ENCODE results near the gene LGI4. TPM values are rescaled to one million over a fixed set of nuclear protein-coding genes. Genes with fewer than 3 reads are reported as not detected.
"Not testable (repeated sequence)": the region's sequence is repeated elsewhere in the genome, so short reads cannot be mapped to it uniquely, and the experiment has no call there.

The LGI4 gene
- total RNA-seq, 1 experiment from 2014 or later, result 0.32 TPM

DNA sequence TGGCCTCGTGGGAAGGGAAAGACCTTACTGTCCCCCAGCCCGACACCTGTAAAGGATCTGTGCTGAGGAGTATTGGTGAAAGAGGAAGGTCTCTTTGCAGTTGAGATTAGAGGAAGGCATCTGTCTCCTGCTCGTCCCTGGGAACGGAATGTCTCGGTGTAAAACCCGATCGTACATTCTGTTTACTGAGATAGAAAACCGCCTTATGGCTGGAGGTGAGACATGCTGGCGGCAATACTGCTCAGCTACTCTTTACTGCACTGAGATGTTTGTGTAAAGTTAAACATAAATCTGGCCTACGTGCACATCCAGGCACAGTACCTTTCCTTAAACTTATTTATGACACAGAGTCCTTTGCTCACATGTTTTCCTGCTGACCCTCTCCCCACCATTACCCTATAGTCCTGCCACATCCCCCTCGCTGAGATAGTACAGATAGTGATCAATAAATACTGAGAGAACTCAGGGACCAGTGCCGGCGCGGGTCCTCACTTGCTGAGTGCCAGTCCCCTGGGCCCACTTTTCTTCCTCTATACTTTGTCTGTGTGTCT lies 5.1 kb downstream of the LGI4 start:
- H2AFZ ChIP-seq (ENCODE audit: low read depth, low read length, poor library complexity, severe bottlenecking); H3K79me2 ChIP-seq (ENCODE audit: insufficient read depth, low read length); H3K4me3 ChIP-seq (replicated peaks in 1 of 2; ENCODE audit: low read depth in 1 of 2, low read length in 2 of 2); H4K20me1 ChIP-seq (ENCODE audit: insufficient read depth); H3K27me3 ChIP-seq (ENCODE audit: insufficient read depth, low read length); BruUV-seq (replicated peaks); H3K9ac ChIP-seq (ENCODE audit: low read length); H3K4me2 ChIP-seq (ENCODE audit: low read length); H3K27ac ChIP-seq (ENCODE audit: low read depth, low read length); H3K9me3 ChIP-seq (ENCODE audit: control insufficient read depth in 1 of 2, insufficient read depth in 1 of 2, low read depth in 1 of 2, low read length in 2 of 2); DNase-seq (ENCODE audit: low read depth, low spot score); ATAC-seq; RAD21 ChIA-PET (ENCODE audit: low non-redundant PET in 1 of 2, low total read pairs in 2 of 2, uncharacterized antibody in 2 of 2, unreplicated experiment in 2 of 2); H3K9me2 ChIP-seq (ENCODE audit: insufficient read depth); H3K36me3 ChIP-seq (ENCODE audit: control insufficient read depth in 1 of 2, insufficient read depth in 2 of 2, low read length in 2 of 2): not testable (repeated sequence)
- POLR2A ChIA-PET, result interaction anchor here (1.5 kb wide), 1 partner anchor 11 kb away, joined by 4 read pairs; no protein-coding TSS in a partner anchor
- intact Hi-C loops (cut with micrococcal nuclease), result loop anchor here (10.0 kb wide), 1 partner anchor 155 kb away; no protein-coding TSS in a partner anchor
- CTCF ChIA-PET, result interaction anchor here (0.8 to 1.6 kb wide), 3 partner anchors 11 to 63 kb away, joined by 3 to 5 read pairs (median 4); partner anchors contain the start of gene FXYD5
- H3K4me1 ChIP-seq (ENCODE audit: control insufficient read depth in 1 of 2, insufficient read depth in 2 of 2, low read length in 2 of 2), result peaks cover 5 to 12% of the 10 kb centered on the region in 2 experiments

DNA sequence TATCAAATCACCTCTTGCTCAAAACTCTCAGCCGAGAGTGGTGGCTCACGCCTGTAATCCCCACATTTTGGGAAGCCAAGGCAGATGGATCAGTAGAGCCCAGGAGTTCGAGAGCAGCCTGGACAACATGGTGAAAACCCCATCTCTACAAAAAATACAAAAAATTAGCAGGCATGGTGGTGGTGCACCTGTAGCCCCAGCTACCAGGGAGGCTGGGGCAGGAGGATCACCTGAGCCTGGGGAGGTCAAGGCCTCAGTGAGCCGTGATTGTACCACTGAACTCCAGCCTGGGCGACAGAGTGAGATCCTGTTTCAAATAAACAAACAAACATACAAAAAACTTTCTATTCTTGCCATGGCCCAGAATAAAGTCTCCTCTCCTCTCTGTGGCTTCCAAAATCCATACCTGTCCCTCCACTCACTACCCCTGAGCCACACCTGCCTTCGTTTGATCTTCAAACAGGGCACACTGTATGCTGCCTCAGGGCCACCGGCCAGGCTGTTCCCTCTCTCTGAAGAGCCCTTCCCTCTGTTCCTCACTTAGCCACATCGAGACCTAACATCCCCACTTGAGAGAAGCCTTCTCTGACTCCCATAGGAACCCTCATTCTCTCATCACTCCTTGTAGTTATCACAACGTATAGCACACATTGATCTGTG lies 6.3 kb downstream of the LGI4 start:
- no peak for DNase-seq (ENCODE audit: low read depth, low spot score)
- RAD21 ChIA-PET (ENCODE audit: low non-redundant PET in 1 of 2, low total read pairs in 2 of 2, uncharacterized antibody in 2 of 2, unreplicated experiment in 2 of 2), result no interaction called here
- Histone ChIP-seq H3K27me3 (ENCODE audit: insufficient read depth, low read length) (no peaks in the 10 kb centered on the region), H3K4me1 (ENCODE audit: control insufficient read depth in 1 of 2, insufficient read depth in 2 of 2, low read length in 2 of 2) (peaks cover 14 to 25% of the 10 kb centered on the region in 2 experiments), H3K9me3 (ENCODE audit: control insufficient read depth in 1 of 2, insufficient read depth in 1 of 2, low read depth in 1 of 2, low read length in 2 of 2) (no peaks in the 10 kb centered on the region), H3K27ac (ENCODE audit: low read depth, low read length) (no peak overlapping the region), H3K36me3 (ENCODE audit: control insufficient read depth in 1 of 2, insufficient read depth in 2 of 2, low read length in 2 of 2) (no peaks in the 10 kb centered on the region), H3K4me2 (ENCODE audit: low read length) (no peak overlapping the region), H3K79me2 (ENCODE audit: insufficient read depth, low read length) (no peaks in the 10 kb centered on the region), H2AFZ (ENCODE audit: low read depth, low read length, poor library complexity, severe bottlenecking) (no peak overlapping the region), H4K20me1 (ENCODE audit: insufficient read depth) (no peaks in the 10 kb centered on the region), H3K9me2 (ENCODE audit: insufficient read depth) (no peaks in the 10 kb centered on the region), H3K9ac (ENCODE audit: low read length) (no peak overlapping the region), H3K4me3 (replicated peaks in 1 of 2; ENCODE audit: low read depth in 1 of 2, low read length in 2 of 2) (no peak overlapping the region)
- TF ChIP-seq ZNF274 (IDR thresholded peaks at IDR 0.05; ENCODE audit: low read depth, low read length) (no peak), CEBPB (IDR thresholded peaks at IDR 0.05; ENCODE audit: low read depth) (no peak), CBX3 (IDR thresholded peaks at IDR 0.05; ENCODE audit: low read depth) (no peak), JUND (IDR thresholded peaks at IDR 0.05) (no peak), ZFX (IDR thresholded peaks at IDR 0.05) (no peak), FOSL1 (IDR thresholded peaks at IDR 0.05; ENCODE audit: low read depth) (no peak), EZH2 (IDR thresholded peaks at IDR 0.05) (no peak), POLR2A (IDR thresholded peaks at IDR 0.05; ENCODE audit: borderline replicate concordance, extremely low read depth, insufficient read depth, insufficient read length) (no peak), SIN3A (IDR thresholded peaks at IDR 0.05; ENCODE audit: low read depth) (no peak), SRF (IDR thresholded peaks at IDR 0.05; ENCODE audit: low read depth) (no peak), ELF1 (IDR thresholded peaks at IDR 0.05; ENCODE audit: borderline replicate concordance, low read depth) (no peak)
- TF ChIP-seq, protein P1, sequence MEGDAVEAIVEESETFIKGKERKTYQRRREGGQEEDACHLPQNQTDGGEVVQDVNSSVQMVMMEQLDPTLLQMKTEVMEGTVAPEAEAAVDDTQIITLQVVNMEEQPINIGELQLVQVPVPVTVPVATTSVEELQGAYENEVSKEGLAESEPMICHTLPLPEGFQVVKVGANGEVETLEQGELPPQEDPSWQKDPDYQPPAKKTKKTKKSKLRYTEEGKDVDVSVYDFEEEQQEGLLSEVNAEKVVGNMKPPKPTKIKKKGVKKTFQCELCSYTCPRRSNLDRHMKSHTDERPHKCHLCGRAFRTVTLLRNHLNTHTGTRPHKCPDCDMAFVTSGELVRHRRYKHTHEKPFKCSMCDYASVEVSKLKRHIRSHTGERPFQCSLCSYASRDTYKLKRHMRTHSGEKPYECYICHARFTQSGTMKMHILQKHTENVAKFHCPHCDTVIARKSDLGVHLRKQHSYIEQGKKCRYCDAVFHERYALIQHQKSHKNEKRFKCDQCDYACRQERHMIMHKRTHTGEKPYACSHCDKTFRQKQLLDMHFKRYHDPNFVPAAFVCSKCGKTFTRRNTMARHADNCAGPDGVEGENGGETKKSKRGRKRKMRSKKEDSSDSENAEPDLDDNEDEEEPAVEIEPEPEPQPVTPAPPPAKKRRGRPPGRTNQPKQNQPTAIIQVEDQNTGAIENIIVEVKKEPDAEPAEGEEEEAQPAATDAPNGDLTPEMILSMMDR (IDR thresholded peaks at IDR 0.05 in 2 of 3, conservative IDR thresholded peaks at IDR 0.05 in 1 of 3; ENCODE audit: borderline replicate concordance in 1 of 3, insufficient read depth in 1 of 3, low read depth in 2 of 3, low read length in 2 of 3), result no peak
- CTCF ChIA-PET, result no interaction called here
- no peak for ATAC-seq
- BruUV-seq (replicated peaks), result no TSS peak
- intact Hi-C loops (cut with micrococcal nuclease), result no loop called here
- POLR2A ChIA-PET, result no interaction called here
